Mucosa of gallbladder (tissue), 1 donor: ENCODE data around the gene DCXR. TPM values are rescaled to one million over a fixed set of nuclear protein-coding genes. Genes with fewer than 3 reads are reported as not detected.

Source experiments
- DNase-seq: peaks from one replicate; pipeline ENCODE4 v3.0.0-alpha.2; 2020; ENCODE audit warnings: low spot score
- total RNA-seq: library from RNA; stranded (reverse); gene quantifications from one replicate; pipeline ENCODE4 v1.2.1, GENCODE V29; 2021
- donor health status: DM: no; HTN: no; CAD: no.

Gene DCXR
- total RNA-seq, 1 donor from 2014 or later, result 102 TPM

- DNase-seq, result no peak
Observed at GRCh38 chr17:82055023-82055964, 17.8 kb upstream of the DCXR start.

GRCh38 chr17:82054351-82055022 is 17.0 kb upstream of the DCXR start:
- DNase-seq, result no peak

GRCh38 chr17:82053556-82054263 is 16.2 kb upstream of the DCXR start:
- no peak for DNase-seq

GRCh38 chr17:82053130-82053529 is 15.6 kb upstream of the DCXR start:
- DNase-seq, result no peak

- DNase-seq, result no peak
Observed at GRCh38 chr17:82052638-82053059, 15.2 kb upstream of the DCXR start.

GRCh38 chr17:82051776-82052637 is 14.5 kb upstream of the DCXR start, which contains the start of the genes GPS1 and RFNG:
Gene GPS1, plus strand, starts transcription at chr17:82051898. Its CDS starts 34 bp downstream, at chr17:82051932.
Gene RFNG, minus strand, starts transcription at chr17:82051811. Its CDS starts 45 bp downstream, at chr17:82051766.
- DNase-seq, result peak; percentile 68

- DNase-seq, result no peak
Observed at GRCh38 chr17:82050761-82051641, 13.5 kb upstream of the DCXR start.

- DNase-seq, result no peak
Observed at GRCh38 chr17:82050152-82050760, 12.8 kb upstream of the DCXR start.

- DNase-seq, result no peak
Observed at GRCh38 chr17:82049521-82049971, 12.0 kb upstream of the DCXR start.

- DNase-seq, result no peak
Observed at GRCh38 chr17:82049106-82049505, 11.6 kb upstream of the DCXR start.

GRCh38 chr17:82048571-82048971 is 11.1 kb upstream of the DCXR start:
- no peak for DNase-seq

GRCh38 chr17:82047914-82048570 is 10.5 kb upstream of the DCXR start:
- DNase-seq, result no peak

- no peak for DNase-seq
Observed at GRCh38 chr17:82047379-82047778, 9.9 kb upstream of the DCXR start.

GRCh38 chr17:82046903-82047302 is 9.4 kb upstream of the DCXR start:
- no peak for DNase-seq

GRCh38 chr17:82045936-82046484 is 8.5 kb upstream of the DCXR start:
- DNase-seq, result no peak

GRCh38 chr17:82043507-82043906 is 6.0 kb upstream of the DCXR start:
- no peak for DNase-seq

- no peak for DNase-seq
Observed at GRCh38 chr17:82042649-82043048, 5.2 kb upstream of the DCXR start.

- DNase-seq, result no peak
Observed at GRCh38 chr17:82041144-82041814, 3.8 kb upstream of the DCXR start.
